Endodermal cell (in vitro differentiated cells): ENCODE results near the gene ZDHHC19. TPM values are rescaled to one million over a fixed set of nuclear protein-coding genes. Genes with fewer than 3 reads are reported as not detected.

Experiments
- DNase-seq: peaks from one replicate; pipeline ENCODE4 v3.0.0-alpha.2; 2017
- H3K27ac ChIP-seq: 2 replicates; pipeline ENCODE4 v1.5.1; 2013; ENCODE audit warnings: mild to moderate bottlenecking, low read depth, low read length, moderate library complexity
- H3K27me3 ChIP-seq: 2 replicates; pipeline ENCODE4 v1.6.1; 2013; ENCODE audit warnings: mild to moderate bottlenecking, low read length, moderate library complexity; ENCODE audit not compliant: insufficient read depth, control insufficient read depth, poor library complexity, severe bottlenecking
- H3K36me3 ChIP-seq: 2 replicates; pipeline ENCODE4 v1.7.0; 2013; ENCODE audit warnings: mild to moderate bottlenecking, low read length, moderate library complexity; ENCODE audit not compliant: control insufficient read depth, insufficient read depth
- H3K4me1 ChIP-seq: one replicate; pipeline ENCODE4 v1.7.0; 2013; ENCODE audit warnings: low read length; ENCODE audit not compliant: control insufficient read depth, insufficient read depth
- H3K4me3 ChIP-seq: 2 replicates; pipeline ENCODE4 v1.5.1; 2013; ENCODE audit warnings: mild to moderate bottlenecking, low read length, moderate library complexity
- H3K9ac ChIP-seq: 2 replicates; pipeline ENCODE4 v1.6.1; 2013; ENCODE audit warnings: mild to moderate bottlenecking, low read length, moderate library complexity; ENCODE audit not compliant: poor library complexity, severe bottlenecking; ENCODE audit errors: extremely low read depth
- H3K9me3 ChIP-seq: 2 replicates; pipeline ENCODE4 v1.6.1; 2013; ENCODE audit warnings: mild to moderate bottlenecking, low read length, moderate library complexity; ENCODE audit not compliant: control insufficient read depth
- H3K27ac Mint-ChIP-seq: 2 replicates; pipeline ENCODE4 v1.8.0; 2020; ENCODE audit warnings: mixed read lengths
- H3K27me3 Mint-ChIP-seq: 2 replicates; pipeline ENCODE4 v1.8.0; 2021; ENCODE audit warnings: mild to moderate bottlenecking, mixed read lengths; ENCODE audit not compliant: insufficient read depth
- H3K36me3 Mint-ChIP-seq: 2 replicates; pipeline ENCODE4 v1.8.0; 2020; ENCODE audit warnings: low read depth, mixed read lengths
- H3K4me1 Mint-ChIP-seq: 2 replicates; pipeline ENCODE4 v1.8.0; 2020; ENCODE audit warnings: mixed read lengths
- H3K4me3 Mint-ChIP-seq: 2 replicates; pipeline ENCODE4 v1.8.0; 2020; ENCODE audit warnings: mild to moderate bottlenecking, moderate library complexity, mixed read lengths
- H3K9me3 Mint-ChIP-seq: 2 replicates; pipeline ENCODE4 v1.8.0; 2020; ENCODE audit warnings: mild to moderate bottlenecking, mixed read lengths
- CTCF ChIP-seq: fragments of 200-600 bp; sonication (generic); conservative IDR thresholded peaks from 2 replicates; pipeline ENCODE4 v1.5.0; 2021; ENCODE audit warnings: antibody characterized with exemption, mild to moderate bottlenecking
- WGBS, 2 experiments: methylation state at CpG; one replicate each; pipeline versions ENCODE4 v1.1.5 to v1.1.7; 2013; ENCODE audit warnings: missing lambda C conversion rate in 2 of 2, mixed read lengths in 1 of 2; ENCODE audit not compliant: insufficient coverage in 1 of 2, insufficient read length in 1 of 2; 5-methylcytosine and 5-hydroxymethylcytosine counted together
- long read RNA-seq, 4 experiments: library from polyadenylated mRNA in 2 of 4; library from RNA in 1 of 4; library from capped mRNA in 1 of 4; stranded (forward) in 3 of 4; unstranded in 1 of 4; transcript quantifications; one replicate each; pipeline ENCODE4 v2.0.0, GENCODE V29; 2020 to 2021; ENCODE audit warnings: inconsistent platforms in 1 of 4
- polyA plus RNA-seq, 2 experiments: library from polyadenylated mRNA; stranded (reverse); fragments of 50-300 nt; gene quantifications; one replicate each; pipeline ENCODE4 v1.2.3, GENCODE V29; 2013
- total RNA-seq, 2 donors: library from RNA; stranded (reverse); fragmentation: NEBNext Ultra II Directional in 1 of 2; extraction: Animal tissue kit (Norgen Biotek cat#: 25700) in 1 of 2; gene quantifications; 2 replicates in 1 of 2; 3 replicates in 1 of 2; pipeline ENCODE4 v1.2.1, GENCODE V29; 2021

ZDHHC19 gene
- under 1 TPM in 1 of 2 donors, not detected in 1; 0.86 TPM for total RNA-seq
- polyA plus RNA-seq (2013, experiment 1 of 2): 1.1 TPM
- 0.58 TPM for polyA plus RNA-seq (2013, experiment 2 of 2)
- long read RNA-seq, experiment 1: 0 reads
- long read RNA-seq, experiment 2: 0 reads
- long read RNA-seq, experiment 3: 0 reads
- long read RNA-seq, experiment 4, partial matches to known transcripts: 0 of 2 reads
- long read RNA-seq, experiment 4, other reads (novel, unspliced or antisense): 2 of 2 reads

- Mint-ChIP-seq H3K27me3 (peaks cover 28% of the 10 kb centered on the region), H3K9me3 (no peaks in the 10 kb centered on the region), H3K4me3 (no peak within 1 kb of the TSS), H3K27ac (no peak within 1 kb of the TSS), H3K36me3 (no peaks in the 10 kb centered on the region), H3K4me1 (peaks cover 3% of the 10 kb centered on the region)
- H3K27me3 ChIP-seq: peaks cover 6% of the 10 kb centered on the region
- H3K4me1 ChIP-seq: no peaks in the 10 kb centered on the region
- no peaks in the 10 kb centered on the region for H3K36me3 ChIP-seq
- 85 to 88% methylated on average over 16 to 23 of the region's 23 CpGs for WGBS, 2 experiments
- no peak for DNase-seq
- TF ChIP-seq CTCF: no peak
- no peak within 1 kb of the TSS for H3K27ac ChIP-seq
- H3K4me3 ChIP-seq: no peak within 1 kb of the TSS
- H3K9ac ChIP-seq: no peak within 1 kb of the TSS
- H3K9me3 ChIP-seq: no peaks in the 10 kb centered on the region
Observed at GRCh38 chr3:196210673-196211556, at the start of gene ZDHHC19. Gene ZDHHC19, minus strand, starts transcription at chr3:196211400. Its CDS starts 85 bp downstream, at chr3:196211315.

GRCh38 chr3:196260784-196261183 is 49.6 kb upstream of the ZDHHC19 start:
- Mint-ChIP-seq H3K4me1 (peaks cover 7% of the 10 kb centered on the region), H3K4me3 (no peak overlapping the region), H3K36me3 (peaks cover 37% of the 10 kb centered on the region), H3K9me3 (peaks cover 3% of the 10 kb centered on the region), H3K27me3 (no peaks in the 10 kb centered on the region), H3K27ac (no peak overlapping the region)
- TF ChIP-seq CTCF: no peak
- H3K9me3 ChIP-seq: peaks cover 8% of the 10 kb centered on the region
- no peaks in the 10 kb centered on the region for H3K4me1 ChIP-seq
- DNase-seq: no peak
- H3K4me3 ChIP-seq: no peak overlapping the region
- H3K36me3 ChIP-seq: peaks cover 67% of the 10 kb centered on the region
- H3K27ac ChIP-seq: no peak overlapping the region
- H3K9ac ChIP-seq: no peak overlapping the region
- H3K27me3 ChIP-seq: no peaks in the 10 kb centered on the region
- WGBS, 2 experiments: 94 to 96% methylated on average over 2 to 4 of the region's 4 CpGs

GRCh38 chr3:196255776-196256175 is 44.6 kb upstream of the ZDHHC19 start:
- Mint-ChIP-seq H3K36me3 (peaks cover 25% of the 10 kb centered on the region), H3K27ac (no peak overlapping the region), H3K27me3 (no peaks in the 10 kb centered on the region), H3K4me1 (no peaks in the 10 kb centered on the region), H3K4me3 (no peak overlapping the region), H3K9me3 (no peaks in the 10 kb centered on the region)
- Histone ChIP-seq H3K4me1 (no peaks in the 10 kb centered on the region), H3K27ac (no peak overlapping the region), H3K36me3 (peaks cover 52% of the 10 kb centered on the region), H3K4me3 (no peak overlapping the region), H3K27me3 (no peaks in the 10 kb centered on the region), H3K9me3 (peaks cover 2% of the 10 kb centered on the region), H3K9ac (no peak overlapping the region)
- 98 to 100% methylated on average over 1 of the region's 1 CpG for WGBS, 2 experiments
- TF ChIP-seq CTCF: no peak
- DNase-seq: no peak
